Measurements from ENCODE around the gene OPN1SW.

Gene OPN1SW

DNA sequence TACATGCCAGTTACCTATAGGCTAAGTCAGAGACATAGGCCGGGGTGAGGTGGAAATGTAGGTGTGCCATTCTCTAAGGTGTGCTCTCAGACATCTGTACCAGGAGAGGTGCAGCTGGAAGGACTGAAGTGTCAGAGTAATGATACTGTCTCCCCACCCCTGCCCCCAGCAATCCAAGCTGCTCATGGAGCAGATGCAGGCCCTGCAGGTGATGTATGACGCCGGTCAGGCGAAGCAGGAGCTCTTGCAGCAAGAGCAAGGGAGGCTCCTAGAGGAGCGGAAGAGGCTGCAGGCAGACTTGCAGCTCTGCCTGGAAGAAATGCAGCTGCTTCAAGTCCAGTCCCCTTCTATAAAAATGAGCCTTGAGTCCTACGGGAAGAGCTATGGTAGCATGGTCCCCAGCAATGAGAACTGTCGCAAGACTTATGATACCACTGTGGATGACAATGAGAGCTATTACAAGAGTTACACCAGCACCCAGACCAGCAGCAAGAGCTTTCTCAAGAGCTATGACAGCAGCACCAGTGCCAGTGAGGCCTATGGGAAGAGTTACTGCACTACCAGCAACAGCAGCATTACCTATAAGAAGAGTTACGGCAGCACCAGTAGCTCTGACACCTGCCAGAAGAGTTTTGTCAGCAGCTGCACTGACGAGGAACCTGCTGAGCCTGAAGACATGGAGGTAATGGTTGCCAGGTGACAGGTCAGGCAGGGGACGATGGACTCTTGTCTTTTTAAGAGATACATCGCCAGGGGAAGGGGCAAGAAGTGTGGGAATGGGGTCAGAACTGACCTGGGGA lies 36.2 kb upstream of the OPN1SW start:
- TF ChIP-seq, protein P1, sequence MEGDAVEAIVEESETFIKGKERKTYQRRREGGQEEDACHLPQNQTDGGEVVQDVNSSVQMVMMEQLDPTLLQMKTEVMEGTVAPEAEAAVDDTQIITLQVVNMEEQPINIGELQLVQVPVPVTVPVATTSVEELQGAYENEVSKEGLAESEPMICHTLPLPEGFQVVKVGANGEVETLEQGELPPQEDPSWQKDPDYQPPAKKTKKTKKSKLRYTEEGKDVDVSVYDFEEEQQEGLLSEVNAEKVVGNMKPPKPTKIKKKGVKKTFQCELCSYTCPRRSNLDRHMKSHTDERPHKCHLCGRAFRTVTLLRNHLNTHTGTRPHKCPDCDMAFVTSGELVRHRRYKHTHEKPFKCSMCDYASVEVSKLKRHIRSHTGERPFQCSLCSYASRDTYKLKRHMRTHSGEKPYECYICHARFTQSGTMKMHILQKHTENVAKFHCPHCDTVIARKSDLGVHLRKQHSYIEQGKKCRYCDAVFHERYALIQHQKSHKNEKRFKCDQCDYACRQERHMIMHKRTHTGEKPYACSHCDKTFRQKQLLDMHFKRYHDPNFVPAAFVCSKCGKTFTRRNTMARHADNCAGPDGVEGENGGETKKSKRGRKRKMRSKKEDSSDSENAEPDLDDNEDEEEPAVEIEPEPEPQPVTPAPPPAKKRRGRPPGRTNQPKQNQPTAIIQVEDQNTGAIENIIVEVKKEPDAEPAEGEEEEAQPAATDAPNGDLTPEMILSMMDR (IDR thresholded peaks at IDR 0.05; ENCODE audit: control insufficient read depth, insufficient read depth, low read depth, low read length, missing control alignments): no peak

DNA sequence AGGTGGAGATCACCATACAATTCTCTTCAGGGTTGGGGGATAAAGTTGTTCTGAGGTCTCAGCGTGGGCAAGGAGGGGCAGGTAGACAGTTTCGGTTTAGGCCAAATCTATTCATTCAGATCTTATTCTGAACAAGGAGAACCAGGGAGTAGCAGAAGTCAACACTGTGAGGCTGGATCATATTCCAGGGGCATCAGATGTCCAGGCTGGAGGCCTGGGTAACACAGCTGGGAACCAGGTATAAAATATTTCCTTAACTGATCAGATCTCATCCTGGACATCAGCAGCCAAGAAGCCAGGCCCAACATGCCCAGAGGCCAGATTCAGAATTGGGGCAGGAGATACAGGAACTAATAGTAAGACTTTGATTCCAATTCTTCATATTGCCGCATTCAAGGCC lies 35.4 kb upstream of the OPN1SW start:
- H3K4me3 ChIP-seq (ENCODE audit: control insufficient read depth, low read depth, low read length): no peak overlapping the region
- no peak for DNase-seq (ENCODE audit: low read depth)
- TF ChIP-seq, protein P1 (IDR thresholded peaks at IDR 0.05; ENCODE audit: control insufficient read depth, insufficient read depth, low read depth, low read length, missing control alignments): no peak

More for the DNA sequence above, 36.2 kb upstream of the OPN1SW start:
- H3K4me3 ChIP-seq (ENCODE audit: control insufficient read depth, low read depth, low read length): no peak overlapping the region
- DNase-seq (ENCODE audit: low read depth): no peak

DNA sequence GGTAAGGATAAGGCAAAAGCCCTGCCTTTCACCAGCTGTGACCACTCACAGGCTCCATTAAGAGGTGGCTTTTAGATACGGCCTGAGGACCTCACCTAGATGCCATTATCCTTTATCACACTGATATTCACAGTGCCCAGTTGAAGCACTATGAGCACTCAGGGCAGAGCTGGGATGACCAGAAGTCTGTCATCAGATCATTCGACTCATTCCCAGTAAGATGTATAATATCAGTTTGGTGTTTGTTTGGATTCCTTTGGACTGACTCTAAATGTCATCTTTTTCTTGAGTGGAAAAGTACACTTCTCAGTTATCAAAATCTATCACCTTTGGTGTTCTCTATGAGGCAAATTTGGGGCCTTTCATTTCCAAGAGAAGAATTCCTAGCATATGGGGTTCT lies 34.9 kb upstream of the OPN1SW start:
- H3K4me3 ChIP-seq (ENCODE audit: control insufficient read depth, low read depth, low read length): no peak overlapping the region
- no peak for DNase-seq (ENCODE audit: low read depth)
- TF ChIP-seq, protein P1 (IDR thresholded peaks at IDR 0.05; ENCODE audit: control insufficient read depth, insufficient read depth, low read depth, low read length, missing control alignments): no peak

DNA sequence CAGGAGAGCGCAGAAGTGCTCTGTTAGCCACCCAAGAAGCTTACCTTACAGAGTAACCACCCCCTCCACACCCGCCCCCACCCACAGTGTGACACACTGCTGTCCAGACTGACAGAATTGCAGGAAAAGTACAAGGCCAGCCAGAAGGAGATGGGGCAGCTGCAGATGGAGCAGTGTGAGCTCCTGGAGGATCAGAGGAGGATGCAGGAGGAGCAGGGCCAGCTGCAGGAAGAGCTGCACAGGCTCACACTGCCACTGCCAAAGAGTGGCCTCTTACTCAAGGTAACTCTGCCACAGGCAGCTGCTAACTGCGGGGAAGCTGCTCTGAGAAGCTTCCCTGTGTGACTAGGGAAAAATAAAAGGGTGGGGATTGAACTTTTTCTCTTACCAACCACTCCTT lies 33.8 kb upstream of the OPN1SW start:
- TF ChIP-seq, protein P1 (IDR thresholded peaks at IDR 0.05; ENCODE audit: control insufficient read depth, insufficient read depth, low read depth, low read length, missing control alignments): no peak
- H3K4me3 ChIP-seq (ENCODE audit: control insufficient read depth, low read depth, low read length): no peak overlapping the region
- no peak for DNase-seq (ENCODE audit: low read depth)

DNA sequence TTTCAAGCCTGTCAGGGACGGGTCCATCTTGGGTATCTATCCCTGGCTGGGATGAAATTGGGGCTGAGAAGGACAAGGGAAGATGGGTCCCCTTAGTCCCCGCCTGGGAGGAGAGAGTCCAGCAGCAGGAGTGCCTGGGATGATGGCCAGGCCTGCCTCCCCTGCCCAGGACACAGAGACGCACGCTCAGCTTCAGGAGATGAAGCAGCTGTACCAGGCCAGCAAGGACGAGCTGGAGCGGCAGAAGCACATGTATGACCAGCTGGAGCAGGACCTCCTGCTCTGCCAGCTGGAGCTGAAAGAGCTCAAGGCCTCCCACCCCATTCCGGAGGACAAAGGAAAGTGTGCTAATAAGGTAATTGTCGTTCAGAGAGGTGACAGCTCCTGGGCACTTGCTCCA lies 31.6 kb upstream of the OPN1SW start:
- TF ChIP-seq, protein P1 (IDR thresholded peaks at IDR 0.05; ENCODE audit: control insufficient read depth, insufficient read depth, low read depth, low read length, missing control alignments): no peak
- no peak overlapping the region for H3K4me3 ChIP-seq (ENCODE audit: control insufficient read depth, low read depth, low read length)
- no peak for DNase-seq (ENCODE audit: low read depth)

DNA sequence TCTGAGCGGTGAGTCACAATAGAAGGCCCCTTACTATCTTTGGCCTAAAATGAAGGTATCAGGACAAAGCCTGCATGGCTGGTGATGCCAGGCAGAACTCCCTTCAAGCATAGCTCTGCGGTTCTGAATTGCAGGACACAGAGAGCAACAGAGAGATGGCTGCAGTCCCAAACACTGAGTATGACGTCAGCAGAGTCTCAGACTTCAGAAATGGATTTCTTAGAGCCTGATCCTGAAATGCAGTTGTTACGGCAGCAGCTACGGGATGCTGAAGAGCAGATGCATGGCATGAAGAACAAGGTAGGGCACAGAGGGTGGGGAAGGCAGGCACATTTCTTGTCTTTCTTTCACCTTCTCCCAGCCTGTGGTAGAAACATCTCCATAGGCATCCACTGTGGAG lies 29.6 kb upstream of the OPN1SW start:
- H3K4me3 ChIP-seq (ENCODE audit: control insufficient read depth, low read depth, low read length): no peak overlapping the region
- TF ChIP-seq, protein P1 (IDR thresholded peaks at IDR 0.05; ENCODE audit: control insufficient read depth, insufficient read depth, low read depth, low read length, missing control alignments): no peak
- no peak for DNase-seq (ENCODE audit: low read depth)
